ENCODE data around the gene FAXC.

DNA sequence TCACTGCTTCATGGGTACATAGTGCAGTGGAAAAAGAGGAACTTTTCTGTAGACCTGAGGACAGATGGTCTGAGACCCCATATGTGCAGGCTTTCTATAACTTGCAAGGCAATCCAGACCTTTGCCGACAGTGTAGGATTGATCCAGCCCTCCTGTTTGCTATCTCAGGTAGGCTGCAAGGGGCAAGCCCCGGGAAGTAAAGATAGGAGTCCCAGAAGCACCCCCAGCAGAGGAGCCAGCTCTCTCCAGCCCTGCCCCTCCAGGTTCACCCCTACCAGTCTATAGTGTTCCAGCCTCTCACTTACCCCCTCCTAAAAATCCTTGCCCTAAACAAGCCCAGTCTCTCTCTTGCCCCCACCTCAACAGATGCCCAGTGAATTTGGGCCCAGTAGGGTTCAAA is 96.2 kb downstream of the FAXC start:
- TF ChIP-seq, protein P1, sequence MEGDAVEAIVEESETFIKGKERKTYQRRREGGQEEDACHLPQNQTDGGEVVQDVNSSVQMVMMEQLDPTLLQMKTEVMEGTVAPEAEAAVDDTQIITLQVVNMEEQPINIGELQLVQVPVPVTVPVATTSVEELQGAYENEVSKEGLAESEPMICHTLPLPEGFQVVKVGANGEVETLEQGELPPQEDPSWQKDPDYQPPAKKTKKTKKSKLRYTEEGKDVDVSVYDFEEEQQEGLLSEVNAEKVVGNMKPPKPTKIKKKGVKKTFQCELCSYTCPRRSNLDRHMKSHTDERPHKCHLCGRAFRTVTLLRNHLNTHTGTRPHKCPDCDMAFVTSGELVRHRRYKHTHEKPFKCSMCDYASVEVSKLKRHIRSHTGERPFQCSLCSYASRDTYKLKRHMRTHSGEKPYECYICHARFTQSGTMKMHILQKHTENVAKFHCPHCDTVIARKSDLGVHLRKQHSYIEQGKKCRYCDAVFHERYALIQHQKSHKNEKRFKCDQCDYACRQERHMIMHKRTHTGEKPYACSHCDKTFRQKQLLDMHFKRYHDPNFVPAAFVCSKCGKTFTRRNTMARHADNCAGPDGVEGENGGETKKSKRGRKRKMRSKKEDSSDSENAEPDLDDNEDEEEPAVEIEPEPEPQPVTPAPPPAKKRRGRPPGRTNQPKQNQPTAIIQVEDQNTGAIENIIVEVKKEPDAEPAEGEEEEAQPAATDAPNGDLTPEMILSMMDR (IDR thresholded peaks at IDR 0.05; ENCODE audit: extremely low read depth in 1 of 2, insufficient read depth in 1 of 2, low read depth in 1 of 2, low read length in 2 of 2) = no peak
- no peak for TF ChIP-seq POLR2AphosphoS5 (IDR thresholded peaks at IDR 0.05; ENCODE audit: insufficient read depth, low read depth, low read length)
- TF ChIP-seq, protein P2, sequence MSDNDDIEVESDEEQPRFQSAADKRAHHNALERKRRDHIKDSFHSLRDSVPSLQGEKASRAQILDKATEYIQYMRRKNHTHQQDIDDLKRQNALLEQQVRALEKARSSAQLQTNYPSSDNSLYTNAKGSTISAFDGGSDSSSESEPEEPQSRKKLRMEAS (IDR thresholded peaks at IDR 0.05; ENCODE audit: insufficient read depth, insufficient read length) = no peak
- TF ChIP-seq EZH2 (IDR thresholded peaks at IDR 0.05; ENCODE audit: borderline replicate concordance, low read depth, low read length, severe bottlenecking) = no peak
- TF ChIP-seq POLR2A (IDR thresholded peaks at IDR 0.05; ENCODE audit: low read depth, low read length) = no peak
- no peak for TF ChIP-seq FOS (IDR thresholded peaks at IDR 0.05; ENCODE audit: borderline replicate concordance, insufficient read depth, low read length)

Data from endothelial cell of umbilical vein (primary cell).